ENCODE results near the gene PNPLA7.

- TF ChIP-seq CTCF (IDR thresholded peaks at IDR 0.05) (no peak), POLR2AphosphoS5 (IDR thresholded peaks at IDR 0.05; ENCODE audit: insufficient read depth in 1 of 2, low read depth in 1 of 2) (no peak)
Observed at GRCh38 chr9:137498720-137499150, 51.5 kb downstream of the PNPLA7 start.
